H1 (cell line): ENCODE measurements around the gene DAPK1.

Experiments used
- CTCF ChIP-seq, 3 experiments: IDR thresholded peaks; 1 replicate in 2 of 3; 2 replicates in 1 of 3; pipeline versions ENCODE4 v1.5.1 to v1.6.1; 2011; ENCODE audit warnings: low read length in 3 of 3, mild to moderate bottlenecking in 3 of 3, inconsistent platforms in 2 of 3, low read depth in 1 of 3, moderate library complexity in 1 of 3; ENCODE audit not compliant: insufficient read depth in 1 of 3; ENCODE audit errors: control extremely low read depth in 1 of 3
- EP300 ChIP-seq, 2 experiments: IDR thresholded peaks; 1 replicate in 1 of 2; 2 replicates in 1 of 2; pipeline ENCODE4 v1.6.1; 2011 to 2012; ENCODE audit warnings: low read depth in 2 of 2, low read length in 2 of 2, mild to moderate bottlenecking in 2 of 2, borderline replicate concordance in 1 of 2, inconsistent platforms in 1 of 2, moderate library complexity in 1 of 2
- EZH2 ChIP-seq: fragments of 200-600 bp; sonication (generic); IDR thresholded peaks from 2 replicates; pipeline ENCODE4 v1.7.1; 2012; ENCODE audit warnings: low read depth, mild to moderate bottlenecking, moderate library complexity, low read length, inconsistent platforms; ENCODE audit not compliant: severe bottlenecking
- HDAC2 ChIP-seq, 2 experiments: fragments of 300-600 bp in 1 of 2; sonication (generic) in 1 of 2; IDR thresholded peaks; 2 replicates each; pipeline ENCODE4 v1.6.1; 2011 to 2012; ENCODE audit warnings: low read depth in 2 of 2, low read length in 2 of 2, mild to moderate bottlenecking in 2 of 2, moderate library complexity in 2 of 2, borderline replicate concordance in 1 of 2, inconsistent platforms in 1 of 2
- MAX ChIP-seq: IDR thresholded peaks from 2 replicates; pipeline ENCODE4 v1.6.1; 2012; ENCODE audit warnings: inconsistent platforms
- POLR2A ChIP-seq, 2 experiments: IDR thresholded peaks; 1 replicate in 1 of 2; 2 replicates in 1 of 2; pipeline ENCODE4 v1.6.1; 2011; ENCODE audit warnings: low read depth in 2 of 2, low read length in 2 of 2, mild to moderate bottlenecking in 2 of 2; ENCODE audit errors: control extremely low read depth in 1 of 2
- POLR2AphosphoS5 ChIP-seq: IDR thresholded peaks from 2 replicates; pipeline ENCODE4 v1.6.1; 2011; ENCODE audit warnings: low read depth, low read length
- RAD21 ChIP-seq, 2 experiments: IDR thresholded peaks in 1 of 2; conservative IDR thresholded peaks in 1 of 2; 2 replicates each; pipeline ENCODE4 v1.6.1; 2011; ENCODE audit warnings: low read depth in 2 of 2, low read length in 2 of 2, improper control_type of control experiment in 1 of 2, inconsistent platforms in 1 of 2, mild to moderate bottlenecking in 1 of 2, moderate library complexity in 1 of 2
- SIN3A ChIP-seq, 2 experiments: IDR thresholded peaks in 1 of 2; conservative IDR thresholded peaks in 1 of 2; 2 replicates each; pipeline ENCODE4 v1.6.1; 2011 to 2012; ENCODE audit warnings: low read length in 2 of 2, improper control_type of control experiment in 1 of 2, low read depth in 1 of 2, mild to moderate bottlenecking in 1 of 2
- SP2 ChIP-seq: IDR thresholded peaks from 2 replicates; pipeline ENCODE4 v1.6.1; 2012; ENCODE audit warnings: mild to moderate bottlenecking, low read length, inconsistent platforms
- TAF1 ChIP-seq: IDR thresholded peaks from 2 replicates; pipeline ENCODE4 v1.6.1; 2011; ENCODE audit warnings: mild to moderate bottlenecking, low read depth, low read length

- TF ChIP-seq CTCF (IDR thresholded peaks at IDR 0.05; ENCODE audit: control extremely low read depth in 1 of 3, insufficient read depth in 1 of 3, low read depth in 1 of 3, low read length in 3 of 3) (no peak), EP300 (IDR thresholded peaks at IDR 0.05; ENCODE audit: borderline replicate concordance in 1 of 2, low read depth in 2 of 2, low read length in 2 of 2) (no peak), SIN3A (conservative IDR thresholded peaks at IDR 0.05 in 1 of 2, IDR thresholded peaks at IDR 0.05 in 1 of 2; ENCODE audit: low read depth in 1 of 2, low read length in 2 of 2) (no peak), RAD21 (IDR thresholded peaks at IDR 0.05 in 1 of 2, conservative IDR thresholded peaks at IDR 0.05 in 1 of 2; ENCODE audit: low read depth in 2 of 2, low read length in 2 of 2) (no peak), POLR2AphosphoS5 (no peak), EZH2 (no peak), POLR2A (IDR thresholded peaks at IDR 0.05; ENCODE audit: control extremely low read depth in 1 of 2, low read depth in 2 of 2, low read length in 2 of 2) (no peak), TAF1 (no peak), MAX (no peak), SP2 (no peak), HDAC2 (IDR thresholded peaks at IDR 0.05; ENCODE audit: borderline replicate concordance in 1 of 2, low read depth in 2 of 2, low read length in 2 of 2) (no peak)
Measured at GRCh38 chr9:87604886-87605588, 107.4 kb downstream of the DAPK1 start.
